Coronary artery (tissue), 2 donors: ENCODE data around the gene CRYBG3.

Experiments used
- DNase-seq: peaks from one replicate; pipeline ENCODE4 v3.0.0-alpha.2; 2017; ENCODE audit warnings: low spot score
- H3K27ac ChIP-seq, 2 donors: fragments of 200-600 bp; sonication (generic); one replicate each; pipeline ENCODE4 v1.5.1; 2016 to 2019
- H3K4me3 ChIP-seq: fragments of 200-600 bp; sonication (generic); 2 replicates; pipeline ENCODE4 v1.5.1; 2016; ENCODE audit warnings: mild to moderate bottlenecking, moderate library complexity
- CTCF ChIP-seq: fragments of 200-600 bp; sonication (generic); IDR thresholded peaks from one replicate; pipeline ENCODE4 v1.5.1; 2019; ENCODE audit warnings: antibody characterized with exemption

The CRYBG3 gene

GRCh38 chr3:97835761-97836160 lies 13.9 kb downstream of the CRYBG3 start:
- Histone ChIP-seq H3K27ac (no peak overlapping the region), H3K4me3 (no peak overlapping the region)
- TF ChIP-seq CTCF: no peak
- DNase-seq: no peak

- DNase-seq: no peak
- no peak overlapping the region for H3K4me3 ChIP-seq
- no peak for TF ChIP-seq CTCF
- no peak overlapping the region for H3K27ac ChIP-seq
Observed at GRCh38 chr3:97838393-97838792, 16.6 kb downstream of the CRYBG3 start.

GRCh38 chr3:97839944-97840343 lies 18.1 kb downstream of the CRYBG3 start:
- H3K27ac ChIP-seq: no peak overlapping the region

GRCh38 chr3:97841304-97841703 lies 19.5 kb downstream of the CRYBG3 start:
- Histone ChIP-seq H3K27ac (no peak overlapping the region), H3K4me3 (no peak overlapping the region)
- TF ChIP-seq CTCF: no peak
- no peak for DNase-seq

More at GRCh38 chr3:97839944-97840343, 18.1 kb downstream of the CRYBG3 start:
- no peak overlapping the region for H3K4me3 ChIP-seq
- no peak for DNase-seq
- TF ChIP-seq CTCF: no peak

- Histone ChIP-seq H3K4me3 (no peak overlapping the region), H3K27ac (no peak overlapping the region)
- no peak for DNase-seq
- no peak for TF ChIP-seq CTCF
Observed at GRCh38 chr3:97841956-97842355, 20.1 kb downstream of the CRYBG3 start.

- Histone ChIP-seq H3K27ac (no peak overlapping the region), H3K4me3 (no peak overlapping the region)
- DNase-seq: no peak
- TF ChIP-seq CTCF: no peak
Observed at GRCh38 chr3:97848779-97849178, 27.0 kb downstream of the CRYBG3 start.

- Histone ChIP-seq H3K4me3 (no peak overlapping the region), H3K27ac (no peak overlapping the region)
- no peak for DNase-seq
- TF ChIP-seq CTCF: no peak
Observed at GRCh38 chr3:97857401-97857800, 35.6 kb downstream of the CRYBG3 start.
